MM.1S (cell line): ENCODE data around the gene RUNX2.

Experiments used
- DNase-seq: peaks from one replicate; pipeline ENCODE4 v3.0.0-alpha.2; 2015
- H2AFZ ChIP-seq: fragments of 300-600 bp; sonication (generic); 2 replicates; pipeline ENCODE4 v1.6.0; 2016; ENCODE audit warnings: antibody characterized with exemption, low read length
- H3F3A ChIP-seq: fragments of 300-600 bp; sonication (generic); 2 replicates; pipeline ENCODE4 v1.6.1; 2016; ENCODE audit warnings: mild to moderate bottlenecking, antibody characterized with exemption, low read length, moderate library complexity, mixed read lengths; ENCODE audit not compliant: insufficient read depth
- H3K27ac ChIP-seq: fragments of 300-600 bp; sonication (generic); 2 replicates; pipeline ENCODE4 v1.5.1; 2016; ENCODE audit warnings: mild to moderate bottlenecking, low read length
- H3K27me3 ChIP-seq: fragments of 300-600 bp; sonication (generic); replicated peaks from 2 replicates; pipeline ENCODE4 v1.6.0; 2016; ENCODE audit warnings: low read length; ENCODE audit not compliant: insufficient read depth
- H3K36me3 ChIP-seq: fragments of 300-600 bp; sonication (generic); replicated peaks from 2 replicates; pipeline ENCODE4 v1.6.1; 2016; ENCODE audit warnings: mild to moderate bottlenecking, low read length, mixed read lengths; ENCODE audit not compliant: insufficient read depth
- H3K4me1 ChIP-seq: fragments of 300-600 bp; sonication (generic); 2 replicates; pipeline ENCODE4 v1.6.1; 2016; ENCODE audit warnings: low read length, mixed read lengths
- H3K4me2 ChIP-seq: fragments of 300-600 bp; sonication (generic); 2 replicates; pipeline ENCODE4 v1.6.0; 2016; ENCODE audit warnings: low read depth, low read length
- H3K4me3 ChIP-seq: fragments of 300-600 bp; sonication (generic); 2 replicates; pipeline ENCODE4 v1.5.1; 2016; ENCODE audit warnings: low read length, mixed read lengths
- H3K79me2 ChIP-seq: fragments of 300-600 bp; sonication (generic); 2 replicates; pipeline ENCODE4 v1.6.1; 2016; ENCODE audit warnings: mixed run types, low read length, mixed read lengths
- H3K9ac ChIP-seq: fragments of 300-600 bp; sonication (generic); 2 replicates; pipeline ENCODE4 v1.6.1; 2016; ENCODE audit warnings: low read length, mixed read lengths
- H3K9me2 ChIP-seq: fragments of 300-600 bp; sonication (generic); replicated peaks from 2 replicates; pipeline ENCODE4 v1.6.1; 2016; ENCODE audit warnings: mild to moderate bottlenecking, low read length, mixed read lengths; ENCODE audit not compliant: insufficient read depth
- H3K9me3 ChIP-seq: fragments of 300-600 bp; sonication (generic); replicated peaks from 2 replicates; pipeline ENCODE4 v1.6.1; 2016; ENCODE audit warnings: mild to moderate bottlenecking, low read length, mixed read lengths; ENCODE audit not compliant: insufficient read depth
- H4K20me1 ChIP-seq: fragments of 300-600 bp; sonication (generic); 2 replicates; pipeline ENCODE4 v1.6.1; 2016; ENCODE audit warnings: mild to moderate bottlenecking, low read length, moderate library complexity, mixed read lengths; ENCODE audit not compliant: insufficient read depth
- EZH2 ChIP-seq: fragments of 300-600 bp; sonication (generic); optimal IDR thresholded peaks from 2 replicates; pipeline ENCODE3; 2017; ENCODE audit warnings: low read depth, mild to moderate bottlenecking, antibody characterized with exemption, low read length, mixed read lengths
- EZH2phosphoT487 ChIP-seq: fragments of 300-600 bp; sonication (generic); IDR thresholded peaks from 2 replicates; pipeline ENCODE4 v1.6.1; 2018; ENCODE audit warnings: antibody characterized with exemption, low read length
- TF ChIP-seq, protein P1 (sequence below): fragments of 300-600 bp; sonication (generic); IDR thresholded peaks from 2 replicates; pipeline ENCODE4 v1.5.1; 2016; ENCODE audit warnings: antibody characterized with exemption, low read length, mixed read lengths

The RUNX2 gene

GRCh38 chr6:45439459-45439858 is 111.3 kb downstream of the RUNX2 start:
- Histone ChIP-seq H3K27me3 (no peaks in the 10 kb centered on the region), H3K4me3 (no peak overlapping the region), H3K9ac (no peak overlapping the region)

DNA sequence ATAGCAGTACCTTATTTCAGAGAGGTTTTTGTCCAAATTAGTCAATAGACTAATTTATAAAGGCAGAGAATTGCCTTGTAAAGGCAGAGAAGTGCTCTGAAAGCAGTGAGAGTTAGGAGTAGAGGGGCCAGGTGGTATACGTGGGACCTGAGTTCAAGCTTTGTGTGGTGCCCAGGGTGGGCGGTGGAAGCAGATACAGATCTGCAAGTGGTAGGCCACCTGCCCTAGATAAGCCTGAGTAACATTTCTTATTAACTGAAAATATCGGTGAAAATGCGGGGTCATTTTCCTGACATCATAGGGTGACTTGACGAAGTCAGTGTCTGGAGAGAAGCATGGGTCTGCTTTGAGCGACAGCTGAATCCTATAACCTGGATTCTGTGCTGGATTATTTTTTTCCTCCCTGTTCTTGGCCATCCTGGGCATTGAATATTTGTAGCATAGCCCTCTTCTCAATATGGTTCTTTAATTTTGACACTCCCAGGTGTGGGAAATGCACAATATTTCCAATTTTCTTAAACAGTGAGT is 111.8 kb downstream of the RUNX2 start:
- no peak overlapping the region for H3K27ac ChIP-seq
- no peaks in the 10 kb centered on the region for H3K27me3 ChIP-seq
- H3K79me2 ChIP-seq = peaks cover 100% of the 10 kb centered on the region
- H3F3A ChIP-seq = 0 out of 2 replicates have a peak, but pooled peaks cover 6% of the 10 kb centered on the region
- no peak overlapping the region for H2AFZ ChIP-seq
- peaks cover 28% of the 10 kb centered on the region for H3K36me3 ChIP-seq
- DNase-seq = no peak
- H3K9ac ChIP-seq = no peak overlapping the region
- no peaks in the 10 kb centered on the region for H3K9me3 ChIP-seq
- TF ChIP-seq, protein P1, sequence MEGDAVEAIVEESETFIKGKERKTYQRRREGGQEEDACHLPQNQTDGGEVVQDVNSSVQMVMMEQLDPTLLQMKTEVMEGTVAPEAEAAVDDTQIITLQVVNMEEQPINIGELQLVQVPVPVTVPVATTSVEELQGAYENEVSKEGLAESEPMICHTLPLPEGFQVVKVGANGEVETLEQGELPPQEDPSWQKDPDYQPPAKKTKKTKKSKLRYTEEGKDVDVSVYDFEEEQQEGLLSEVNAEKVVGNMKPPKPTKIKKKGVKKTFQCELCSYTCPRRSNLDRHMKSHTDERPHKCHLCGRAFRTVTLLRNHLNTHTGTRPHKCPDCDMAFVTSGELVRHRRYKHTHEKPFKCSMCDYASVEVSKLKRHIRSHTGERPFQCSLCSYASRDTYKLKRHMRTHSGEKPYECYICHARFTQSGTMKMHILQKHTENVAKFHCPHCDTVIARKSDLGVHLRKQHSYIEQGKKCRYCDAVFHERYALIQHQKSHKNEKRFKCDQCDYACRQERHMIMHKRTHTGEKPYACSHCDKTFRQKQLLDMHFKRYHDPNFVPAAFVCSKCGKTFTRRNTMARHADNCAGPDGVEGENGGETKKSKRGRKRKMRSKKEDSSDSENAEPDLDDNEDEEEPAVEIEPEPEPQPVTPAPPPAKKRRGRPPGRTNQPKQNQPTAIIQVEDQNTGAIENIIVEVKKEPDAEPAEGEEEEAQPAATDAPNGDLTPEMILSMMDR = no peak
- TF ChIP-seq EZH2 = no peak
- TF ChIP-seq EZH2phosphoT487 = no peak
- no peaks in the 10 kb centered on the region for H3K9me2 ChIP-seq
- no peak overlapping the region for H3K4me2 ChIP-seq
- H3K4me1 ChIP-seq = peaks cover 21% of the 10 kb centered on the region
- no peaks in the 10 kb centered on the region; the same call in 1 of the 2 replicates for H4K20me1 ChIP-seq
- H3K4me3 ChIP-seq = no peak overlapping the region

More at GRCh38 chr6:45439459-45439858, 111.3 kb downstream of the RUNX2 start:
- no peak for DNase-seq
- no peaks in the 10 kb centered on the region for H3K9me3 ChIP-seq
- H3K79me2 ChIP-seq = peaks cover 100% of the 10 kb centered on the region
- H3K36me3 ChIP-seq = peaks cover 31% of the 10 kb centered on the region
- H3K4me2 ChIP-seq = no peak overlapping the region
- H3K9me2 ChIP-seq = no peaks in the 10 kb centered on the region
- TF ChIP-seq EZH2 = no peak
- no peak for TF ChIP-seq EZH2phosphoT487
- TF ChIP-seq, protein P1 = no peak
- 0 out of 2 replicates have a peak, but pooled peaks cover 6% of the 10 kb centered on the region for H3F3A ChIP-seq
- no peaks in the 10 kb centered on the region; the same call in 1 of the 2 replicates for H4K20me1 ChIP-seq
- peaks cover 24% of the 10 kb centered on the region for H3K4me1 ChIP-seq
- no peak overlapping the region for H3K27ac ChIP-seq
- H2AFZ ChIP-seq = no peak overlapping the region

GRCh38 chr6:45441851-45442453 is 113.8 kb downstream of the RUNX2 start:
- H3K27ac ChIP-seq = no peak overlapping the region
- no peak overlapping the region for H3K9ac ChIP-seq
- no peak overlapping the region for H3K4me3 ChIP-seq
- no peaks in the 10 kb centered on the region for H3K9me2 ChIP-seq
- peaks cover 25% of the 10 kb centered on the region for H3K4me1 ChIP-seq
- H4K20me1 ChIP-seq = no peaks in the 10 kb centered on the region; the same call in 1 of the 2 replicates
- H3K79me2 ChIP-seq = peaks cover 99% of the 10 kb centered on the region
- peaks cover 23% of the 10 kb centered on the region for H3K36me3 ChIP-seq
- no peak overlapping the region for H2AFZ ChIP-seq
- H3F3A ChIP-seq = 0 out of 2 replicates have a peak, but pooled peaks cover 6% of the 10 kb centered on the region
- no peaks in the 10 kb centered on the region for H3K9me3 ChIP-seq
- TF ChIP-seq, protein P1 = no peak
- TF ChIP-seq EZH2 (no peak), EZH2phosphoT487 (no peak)
- DNase-seq = no peak
- H3K4me2 ChIP-seq = no peak overlapping the region
- H3K27me3 ChIP-seq = no peaks in the 10 kb centered on the region
